Activated CD8-positive, alpha-beta memory T cell treated with anti-CD3 and anti-CD28 coated beads, Interleukin-2, amount 50 U/mL, for 48 hours (primary cell): ENCODE data around the gene CAMK4.
"Not testable (repeated sequence)": the region's sequence is repeated elsewhere in the genome, so short reads cannot be mapped to it uniquely, and the experiment has no call there.

Experiments
- DNase-seq: peaks from one replicate; pipeline ENCODE4 v3.0.0-alpha.2; 2020

The CAMK4 gene

GRCh38 chr5:111261610-111262009, 37.4 kb downstream of the CAMK4 start:
- no peak for DNase-seq

DNA sequence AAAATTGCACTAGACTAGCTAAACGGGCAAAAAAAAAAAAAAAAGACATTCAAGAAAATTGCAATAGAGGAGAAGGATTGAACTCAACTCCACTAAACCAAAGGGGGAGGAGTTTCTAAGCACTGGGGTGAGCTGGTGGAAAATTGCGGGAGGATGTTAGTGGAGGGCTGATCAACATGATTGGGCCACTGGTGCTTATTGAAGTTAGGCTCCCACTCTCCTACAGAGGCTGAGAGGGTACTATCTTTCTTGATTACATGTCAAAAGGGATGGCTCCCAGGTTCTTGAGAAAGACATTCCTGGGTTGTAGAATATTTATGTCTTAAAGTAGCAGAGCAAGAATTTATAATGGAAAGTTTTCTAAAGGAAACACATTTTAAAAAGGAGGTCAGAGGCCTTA, 38.0 kb downstream of the CAMK4 start:
- DNase-seq: no peak

DNA sequence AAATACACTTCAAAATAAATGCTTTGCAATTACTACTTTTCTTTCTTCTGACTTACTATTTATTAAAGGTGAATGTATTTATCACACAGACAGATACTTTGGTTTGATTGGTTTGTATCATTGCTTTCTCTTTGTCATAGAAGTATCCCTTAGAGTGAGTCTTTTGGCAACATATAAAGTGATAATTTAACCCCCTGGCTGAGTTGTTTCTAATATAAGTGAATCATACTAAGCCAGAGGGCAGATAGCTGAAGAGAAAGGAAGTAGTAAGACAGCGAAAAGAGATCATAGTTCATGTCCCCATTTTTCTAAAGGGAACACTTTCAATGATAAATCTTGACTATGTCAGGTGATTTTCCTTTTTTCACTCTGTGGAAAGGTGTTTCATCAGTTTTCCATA, 38.6 kb downstream of the CAMK4 start:
- no peak for DNase-seq

DNA sequence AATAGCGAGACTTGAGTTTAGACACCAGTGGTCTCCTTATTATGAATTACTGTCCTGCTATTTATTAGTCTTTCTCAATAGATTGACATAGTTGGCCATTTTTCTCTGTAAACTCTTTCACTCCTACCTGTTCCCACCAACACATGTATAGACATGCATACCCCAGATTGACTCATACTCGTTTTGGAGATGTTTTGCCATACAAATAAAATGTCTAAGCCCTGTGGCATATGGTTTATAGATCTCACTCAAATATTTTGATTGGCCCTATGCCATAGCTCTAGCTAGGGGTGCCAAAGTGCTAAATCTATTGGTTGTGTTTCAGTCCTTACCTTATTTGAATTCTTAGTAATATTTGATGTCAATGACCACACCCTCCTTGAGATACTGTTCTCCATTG, 42.3 kb downstream of the CAMK4 start:
- no peak for DNase-seq

- no peak for DNase-seq
These were observed 44.1 kb downstream of the CAMK4 start for GRCh38 chr5:111268300-111268699.

DNA sequence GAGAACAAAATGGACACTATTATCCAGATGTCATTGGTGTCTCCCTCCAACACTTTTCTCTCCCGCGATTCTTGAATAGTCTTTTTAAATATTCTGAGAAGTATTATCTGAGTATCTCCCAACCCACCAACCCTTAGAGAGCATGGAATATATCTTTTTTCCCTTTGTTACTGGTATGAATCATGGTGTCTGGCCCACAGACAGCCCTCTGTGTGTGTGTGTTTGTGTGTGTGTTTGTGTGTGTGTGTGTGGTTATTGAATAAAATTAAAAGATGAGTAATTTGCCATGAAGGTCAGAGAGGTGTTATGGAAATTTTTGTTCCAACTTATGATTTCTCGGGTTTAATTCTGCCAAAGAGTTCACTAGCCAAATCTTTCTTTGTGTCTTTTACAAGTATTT, 47.7 kb downstream of the CAMK4 start:
- no peak for DNase-seq

DNA sequence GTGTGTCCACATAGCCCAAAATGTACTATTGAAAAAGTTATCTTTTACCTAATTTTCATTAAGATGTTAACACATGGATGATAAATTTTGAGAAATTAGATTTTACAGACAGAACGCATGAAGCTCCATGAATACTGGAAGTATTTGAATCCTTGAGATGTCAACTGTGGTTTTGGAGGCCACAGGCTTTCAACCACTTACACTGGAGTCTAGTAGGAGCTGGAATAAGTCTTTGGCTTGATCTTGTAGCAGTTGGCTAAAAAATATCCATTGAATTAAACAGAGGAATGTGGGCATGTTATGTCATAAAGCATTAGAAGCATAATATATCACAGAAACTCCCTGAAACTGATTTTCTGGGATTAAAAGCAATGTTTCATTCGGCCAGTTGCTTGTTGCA, 52.9 kb downstream of the CAMK4 start:
- DNase-seq: no peak

- peak; percentile 97 for DNase-seq
These were observed 54.8 kb downstream of the CAMK4 start for GRCh38 chr5:111278858-111279504.

- DNase-seq: no peak
These were observed 56.2 kb downstream of the CAMK4 start for GRCh38 chr5:111280282-111280951.

DNA sequence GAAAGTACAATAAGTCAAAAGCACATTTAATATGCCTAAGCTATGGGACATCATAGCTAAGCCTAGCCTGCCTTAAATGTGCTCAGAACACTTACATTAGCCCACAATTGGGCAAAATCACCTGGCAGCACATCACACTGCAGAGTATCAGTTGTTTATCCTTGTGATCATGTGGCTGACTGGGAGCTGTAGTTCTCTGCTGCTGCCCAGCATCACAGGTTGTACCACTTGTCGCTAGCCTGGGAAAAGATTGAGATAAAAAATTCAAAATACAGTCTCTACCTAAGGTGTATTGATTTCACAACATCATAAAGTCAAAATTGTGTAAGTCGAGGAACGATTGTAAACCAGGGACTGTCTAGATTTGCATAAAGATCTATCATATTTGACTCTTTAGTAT, 58.6 kb downstream of the CAMK4 start:
- DNase-seq: no peak

- no peak for DNase-seq
These were observed 60.6 kb downstream of the CAMK4 start for GRCh38 chr5:111284825-111285224.

GRCh38 chr5:111294551-111294950, 70.4 kb downstream of the CAMK4 start:
- DNase-seq: no peak

DNA sequence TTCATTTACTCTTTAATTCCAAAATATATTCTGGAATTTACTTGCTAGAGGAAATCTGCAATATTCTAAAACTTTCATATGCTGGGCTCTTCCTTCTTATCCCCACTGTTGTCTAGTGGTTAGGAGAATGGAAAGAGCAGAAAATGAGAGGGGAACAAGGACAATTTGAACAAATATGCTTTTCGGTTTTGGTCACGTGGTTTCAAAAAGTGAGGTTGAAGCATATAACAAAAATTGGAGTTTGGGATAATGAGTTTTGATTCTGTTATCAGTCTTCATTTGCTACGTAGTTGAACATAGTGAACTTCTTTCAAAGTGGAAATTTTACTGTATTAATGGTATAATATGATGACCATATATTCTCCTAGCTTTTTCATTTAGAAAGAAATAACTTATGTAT, 71.5 kb downstream of the CAMK4 start:
- no peak for DNase-seq

DNA sequence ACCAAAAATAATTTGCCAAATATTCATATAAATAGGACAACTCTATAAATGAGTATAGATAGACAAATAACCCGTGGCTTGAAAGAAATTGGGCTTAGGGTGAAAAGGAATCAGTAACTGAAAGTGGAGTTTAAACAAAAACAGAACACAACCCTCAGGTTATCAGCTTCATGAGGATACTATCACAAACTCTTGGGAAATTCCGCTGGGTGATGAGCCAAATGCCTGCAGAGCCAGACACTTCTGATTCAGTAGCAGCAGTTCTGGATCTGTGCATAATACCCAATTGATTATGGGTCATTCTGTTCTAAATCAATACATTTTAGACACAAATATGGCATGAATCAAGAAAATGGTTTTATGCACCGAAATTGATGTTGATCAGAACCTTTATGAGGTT, 72.4 kb downstream of the CAMK4 start:
- DNase-seq: no peak

GRCh38 chr5:111299067-111299481, 74.9 kb downstream of the CAMK4 start:
- DNase-seq: no peak

DNA sequence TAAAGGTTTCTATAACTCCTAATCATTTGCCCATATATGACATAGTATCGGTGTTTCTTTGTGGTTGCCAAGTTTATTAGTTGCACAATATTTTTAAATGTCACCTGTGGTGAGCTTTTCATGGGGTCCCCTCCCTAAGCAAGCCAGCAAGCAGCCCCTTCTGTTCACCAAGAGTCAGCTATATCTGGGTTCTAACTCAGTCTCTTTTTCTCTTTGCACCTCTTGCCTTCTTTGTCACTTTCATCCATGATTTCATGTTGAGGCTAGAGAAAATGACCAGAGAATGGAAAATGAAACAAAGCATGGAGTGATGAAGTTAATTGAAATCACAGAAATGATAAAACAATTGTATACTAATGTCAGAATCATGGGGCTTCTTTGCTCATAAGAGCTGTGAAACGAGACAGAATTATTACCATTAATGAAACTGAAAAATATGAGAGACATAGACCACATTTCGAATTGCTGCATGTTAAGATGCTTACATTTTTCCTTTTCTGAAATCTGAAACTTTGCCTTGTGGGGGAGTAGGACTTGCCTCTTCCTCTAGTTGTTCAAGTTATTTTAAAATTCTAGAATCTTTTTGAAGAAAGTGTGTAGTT, 75.7 kb downstream of the CAMK4 start:
- no peak for DNase-seq

GRCh38 chr5:111301264-111301663, 77.1 kb downstream of the CAMK4 start:
- DNase-seq: no peak

- DNase-seq: not testable (repeated sequence)
These were observed 77.9 kb downstream of the CAMK4 start for GRCh38 chr5:111302043-111302442.

- no peak for DNase-seq
These were observed 84.8 kb downstream of the CAMK4 start for GRCh38 chr5:111308951-111309350.

GRCh38 chr5:111309384-111309783, 85.2 kb downstream of the CAMK4 start:
- DNase-seq: no peak

DNA sequence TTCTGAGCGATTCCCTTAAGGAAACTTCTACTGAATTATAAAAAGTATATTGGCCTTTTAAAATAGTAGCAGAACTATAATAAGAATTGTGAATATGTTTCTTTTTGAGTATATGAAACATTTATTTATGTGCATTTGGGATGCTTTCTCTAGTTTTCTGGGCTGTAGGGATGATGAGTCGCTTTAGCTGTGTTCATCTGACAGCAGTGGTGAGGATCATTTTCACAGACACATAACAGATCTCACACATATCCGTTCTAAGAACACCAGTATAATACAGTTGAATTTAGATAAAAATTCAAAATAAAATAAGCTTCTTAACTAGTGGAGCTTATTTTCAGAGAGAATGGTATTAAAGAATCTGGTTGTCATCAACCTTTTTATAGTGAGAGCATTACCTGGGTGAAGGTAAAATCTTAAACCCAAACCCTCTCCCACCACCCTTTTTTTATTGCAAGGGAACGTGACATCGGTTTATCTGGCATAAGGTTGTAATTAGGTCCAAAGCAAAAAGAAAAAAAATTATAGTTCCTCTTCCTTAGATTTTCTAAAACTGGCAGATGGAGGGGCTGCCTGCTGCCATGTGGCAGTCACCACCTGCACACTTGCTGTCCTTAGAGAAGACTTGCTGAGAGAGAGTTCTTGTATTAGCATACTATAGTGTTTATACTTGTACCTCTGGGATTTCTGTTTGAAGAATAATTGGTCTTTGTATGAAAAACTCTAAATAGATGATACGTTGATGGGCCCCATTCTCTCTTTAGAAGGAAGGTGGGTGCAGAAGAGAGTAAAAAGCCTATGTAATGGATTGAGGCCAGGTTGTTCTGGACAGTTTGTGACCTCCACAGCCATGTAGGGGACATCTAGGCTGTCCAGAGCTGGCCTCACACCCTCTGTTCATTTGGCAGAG, 86.8 kb downstream of the CAMK4 start:
- DNase-seq: no peak

- no peak for DNase-seq
These were observed 87.5 kb downstream of the CAMK4 start for GRCh38 chr5:111311666-111312065.

- no peak for DNase-seq
These were observed 89.0 kb downstream of the CAMK4 start for GRCh38 chr5:111313017-111313724.
